ENCODE results near the gene QRICH2. TPM values are rescaled to one million over a fixed set of nuclear protein-coding genes. Genes with fewer than 3 reads are reported as not detected.
"Not testable (repeated sequence)": the region's sequence is repeated elsewhere in the genome, so short reads cannot be mapped to it uniquely, and the experiment has no call there.

The QRICH2 gene
- total RNA-seq, 1 donor from 2014 or later = 2.7 TPM

GRCh38 chr17:76253841-76254240 lies 54.2 kb downstream of the QRICH2 start:
- DNase-seq = no peak
- no peak for ATAC-seq
- intact Hi-C loops (cut with micrococcal nuclease) = loop anchor here (10.0 kb wide), 1 partner anchor 59 kb away; no protein-coding TSS in a partner anchor

- ATAC-seq, DNase-seq: not testable (repeated sequence)
- intact Hi-C loops (cut with micrococcal nuclease) = loop anchor here (10.0 kb wide), 1 partner anchor 58 kb away; no protein-coding TSS in a partner anchor
These were observed 54.9 kb downstream of the QRICH2 start for GRCh38 chr17:76252967-76253766.

DNA sequence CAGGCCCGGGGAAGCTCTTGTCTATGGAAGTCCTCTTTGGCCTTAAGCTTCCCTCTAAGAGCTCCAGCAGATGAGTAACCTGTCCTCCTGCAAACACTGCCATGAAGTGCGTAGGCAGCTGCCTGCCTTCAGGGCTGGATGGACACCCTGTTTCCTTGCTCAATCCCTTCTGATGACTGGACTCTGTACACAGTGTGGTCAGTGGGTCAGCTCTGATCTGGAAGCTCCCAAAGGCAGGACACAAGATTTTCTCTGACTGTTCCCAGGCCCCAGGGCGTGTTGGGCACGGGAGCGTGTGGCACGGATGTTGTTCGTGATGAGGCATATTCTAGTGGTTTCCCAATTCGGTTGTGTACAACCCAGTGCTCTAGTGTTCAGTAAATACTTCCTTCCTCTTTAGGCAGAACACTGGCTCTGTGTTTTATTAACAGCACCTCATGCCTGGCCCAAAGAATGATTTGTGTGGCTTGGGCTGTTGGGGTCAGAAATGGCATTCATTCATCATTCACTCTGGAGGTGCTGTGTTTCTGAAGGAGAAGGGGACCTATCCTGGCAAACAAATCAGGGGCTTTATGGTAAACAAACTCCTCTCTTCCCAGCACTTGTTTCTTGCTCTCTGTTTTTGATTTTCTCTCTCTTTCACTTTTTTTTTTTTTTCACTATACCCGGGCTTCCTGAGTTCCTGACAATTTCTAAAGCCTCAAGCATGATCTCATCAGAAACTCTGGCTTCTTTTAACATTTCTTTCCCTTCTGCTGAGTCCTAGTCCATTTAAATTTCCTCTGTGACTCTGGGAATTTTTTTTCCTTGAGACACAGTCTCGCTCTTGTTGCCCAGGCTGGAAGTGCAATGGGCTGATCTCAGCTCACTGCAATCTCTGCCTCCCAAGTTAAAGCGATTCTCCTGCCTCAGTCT lies 55.8 kb downstream of the QRICH2 start:
- ATAC-seq = peak; percentile 83
- intact Hi-C loops (cut with micrococcal nuclease) = loop anchor here (10.0 kb wide), 1 partner anchor 57 kb away; no protein-coding TSS in a partner anchor
- DNase-seq = peak; percentile 48

DNA sequence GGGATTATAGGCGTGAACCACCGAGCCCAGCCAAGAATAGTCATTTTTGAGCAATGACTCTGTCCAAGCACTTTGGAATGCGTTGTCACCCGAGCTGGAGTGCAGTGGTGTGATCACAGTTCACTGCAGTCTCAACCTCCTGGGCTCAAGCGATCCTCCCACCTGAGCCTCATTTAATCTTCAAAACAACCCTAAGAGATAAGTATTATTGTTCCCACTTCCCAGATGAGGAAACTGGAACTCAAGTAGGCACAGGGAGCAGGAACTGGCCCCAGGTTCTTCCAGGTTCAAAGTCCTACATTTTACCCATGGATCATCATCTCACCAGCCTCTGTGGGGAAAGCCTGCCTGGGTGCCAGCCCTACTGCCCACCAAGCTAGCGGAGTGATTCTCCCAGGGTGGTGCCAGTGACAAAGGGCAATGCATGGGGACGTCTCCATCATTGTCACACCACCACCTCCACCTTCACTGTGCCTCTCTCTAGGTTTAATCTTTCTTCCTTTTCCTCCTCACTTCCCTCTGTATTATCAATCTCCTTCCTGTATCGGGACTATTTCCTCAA lies 56.5 kb downstream of the QRICH2 start:
- DNase-seq (no peak), ATAC-seq (no peak)
- intact Hi-C loops (cut with micrococcal nuclease) = loop anchor here (10.0 kb wide), 1 partner anchor 57 kb away; no protein-coding TSS in a partner anchor

DNA sequence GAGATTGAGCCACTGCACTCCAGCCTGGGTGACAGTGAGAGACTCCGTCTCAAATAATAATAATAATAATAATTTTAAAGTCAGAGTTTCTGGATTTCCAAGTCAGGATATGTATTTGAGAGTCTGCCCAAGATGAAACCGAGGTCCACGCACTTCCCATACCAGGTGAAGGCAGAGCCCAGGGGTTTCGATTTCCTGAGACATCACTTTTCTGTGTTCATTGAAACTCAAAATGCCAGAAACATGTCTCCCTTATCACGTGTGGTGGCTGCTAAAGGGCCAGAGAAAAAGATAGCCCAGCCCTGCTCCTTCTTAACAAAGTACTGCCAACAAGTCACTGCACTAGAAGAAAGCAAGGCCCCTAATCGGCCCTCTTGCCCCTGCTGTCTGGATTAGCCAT lies 57.9 kb downstream of the QRICH2 start:
- intact Hi-C loops (cut with micrococcal nuclease) = loop anchor here (10.0 kb wide), 1 partner anchor 55 kb away; no protein-coding TSS in a partner anchor
- ATAC-seq (no peak), DNase-seq (no peak)

GRCh38 chr17:76248013-76248782 lies 59.9 kb downstream of the QRICH2 start:
- intact Hi-C loops (cut with micrococcal nuclease) = no loop called here
- DNase-seq (no peak), ATAC-seq (no peak)

DNA sequence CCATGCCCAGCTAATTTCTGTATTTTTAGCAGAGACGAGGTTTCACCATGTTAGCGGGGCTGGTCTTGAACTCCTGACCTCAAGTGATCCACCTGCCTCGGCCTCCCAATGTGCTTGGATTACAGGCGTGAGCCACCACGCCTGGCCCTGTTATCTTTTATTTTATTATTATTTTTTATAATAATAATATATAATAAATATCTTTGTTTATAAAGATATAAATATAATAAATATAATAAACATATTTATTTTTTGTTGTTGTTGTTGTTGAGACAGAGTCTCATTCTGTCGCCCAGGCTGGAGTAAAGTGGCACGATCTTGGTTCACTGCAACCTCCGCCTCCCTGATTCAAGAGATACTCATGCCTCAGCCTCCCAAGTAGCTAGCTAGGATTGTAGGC lies 60.8 kb downstream of the QRICH2 start:
- ATAC-seq = no peak
- no peak for DNase-seq
- intact Hi-C loops (cut with micrococcal nuclease) = no loop called here

- ATAC-seq (no peak), DNase-seq (no peak)
- intact Hi-C loops (cut with micrococcal nuclease) = no loop called here
These were observed 61.7 kb downstream of the QRICH2 start for GRCh38 chr17:76246080-76247066.

DNA sequence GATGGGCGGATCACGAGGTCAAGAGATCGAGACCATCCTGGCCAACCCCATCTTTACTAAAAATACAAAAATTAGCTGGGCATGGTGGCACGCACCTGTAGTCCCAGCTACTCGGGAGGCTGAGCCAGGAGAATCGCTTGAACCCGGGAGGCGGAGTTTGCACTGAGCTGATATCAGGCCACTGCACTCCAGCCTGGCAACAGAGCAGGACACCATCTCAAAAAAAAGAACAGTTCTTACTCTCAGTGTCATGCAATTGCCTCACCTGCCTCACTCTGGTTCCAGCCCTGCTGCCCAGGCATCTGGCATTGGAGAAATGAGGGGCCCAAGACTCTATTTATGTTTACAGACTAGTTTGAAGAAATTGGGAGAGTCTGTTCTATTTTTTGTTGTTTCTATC lies 63.4 kb downstream of the QRICH2 start:
- DNase-seq; intact Hi-C loops (cut with micrococcal nuclease); ATAC-seq: not testable (repeated sequence)

GRCh38 chr17:76243826-76244679 lies 64.0 kb downstream of the QRICH2 start:
- DNase-seq = no peak
- intact Hi-C loops (cut with micrococcal nuclease) = no loop called here
- ATAC-seq = no peak

DNA sequence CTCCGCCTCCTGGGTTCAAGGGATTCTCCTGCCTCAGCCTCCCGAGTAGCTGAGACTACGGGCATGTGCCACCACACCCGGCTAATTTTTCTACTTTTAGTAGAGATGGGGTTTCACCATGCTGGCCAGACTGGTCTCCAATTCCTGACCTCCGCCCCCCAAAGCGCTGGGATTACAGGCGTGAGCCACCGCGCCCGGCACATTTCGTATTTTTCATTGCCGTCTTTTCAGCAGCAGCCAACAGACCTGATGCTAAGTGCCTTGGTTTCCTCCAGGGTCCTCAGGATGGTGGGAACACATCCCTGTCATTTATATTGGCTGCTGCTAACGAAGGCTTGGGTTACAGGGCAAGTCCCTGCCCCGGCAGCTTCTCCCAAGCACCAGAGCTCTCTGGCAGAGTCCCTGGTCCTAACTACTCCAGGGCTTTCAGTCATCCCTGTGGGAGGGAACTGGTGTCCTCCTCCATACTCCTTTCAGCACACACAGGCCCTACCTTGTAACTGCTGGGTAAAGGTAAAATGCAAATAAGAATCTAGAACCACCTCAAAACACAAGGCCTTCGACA lies 66.3 kb downstream of the QRICH2 start:
- DNase-seq (no peak), ATAC-seq (no peak)
- intact Hi-C loops (cut with micrococcal nuclease) = no loop called here

GRCh38 chr17:76241204-76241538 lies 66.9 kb downstream of the QRICH2 start:
- intact Hi-C loops (cut with micrococcal nuclease) = no loop called here
- DNase-seq (peak; percentile 59), ATAC-seq (peak; percentile 52)

GRCh38 chr17:76240461-76241203 lies 67.4 kb downstream of the QRICH2 start, which contains the start of gene RNF157:
Gene RNF157, minus strand, starts transcription at chr17:76240493. Its CDS starts 253 bp downstream, at chr17:76240240.
- ATAC-seq = peak; percentile 87
- DNase-seq = peak; percentile 86
- intact Hi-C loops (cut with micrococcal nuclease) = no loop called here

DNA sequence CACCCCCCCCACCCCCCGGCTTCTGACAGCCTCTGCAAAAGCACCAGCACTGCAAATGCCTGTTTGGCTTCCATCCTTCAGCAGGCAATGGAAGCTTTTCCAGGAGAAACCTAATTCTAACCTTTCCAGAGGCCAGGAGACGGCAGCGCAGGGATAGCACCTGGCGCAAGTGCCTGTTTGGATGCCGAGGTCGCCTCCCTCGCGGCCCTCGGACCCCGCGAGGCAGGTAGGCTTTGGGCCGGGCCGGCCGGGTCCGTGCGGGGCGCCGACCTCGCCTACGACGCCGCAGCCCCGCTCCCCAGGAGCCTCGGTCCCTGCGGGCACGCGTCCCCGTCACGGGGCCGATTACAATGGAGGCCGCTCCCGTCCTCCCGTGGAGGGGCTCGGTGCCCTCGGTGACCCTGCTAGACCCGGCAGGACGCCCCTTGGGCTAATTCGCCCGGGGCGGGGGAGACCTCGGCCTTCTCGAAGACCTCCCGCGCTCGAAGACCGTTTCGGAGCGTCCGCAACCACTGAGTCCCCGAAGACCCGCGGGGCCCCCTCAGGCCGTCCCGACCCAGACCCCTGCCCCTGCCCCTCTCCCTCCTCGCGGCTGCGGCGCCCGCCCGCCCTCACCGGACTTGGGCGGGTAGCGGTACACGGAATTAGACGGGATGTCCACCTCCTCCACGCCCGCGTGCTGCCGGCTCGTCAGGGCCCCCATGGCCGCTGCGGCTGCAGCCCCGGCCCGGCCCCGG lies 68.4 kb downstream of the QRICH2 start:
- DNase-seq = no peak

More for the DNA sequence above, 68.4 kb downstream of the QRICH2 start:
- ATAC-seq = peak; percentile 15
- intact Hi-C loops (cut with micrococcal nuclease) = no loop called here

Data from left ventricle myocardium superior (tissue), 1 donor.